Measurements from ENCODE around the gene GJB1.
"Not testable (repeated sequence)": the region's sequence is repeated elsewhere in the genome, so short reads cannot be mapped to it uniquely, and the experiment has no call there.

Gene GJB1

GRCh38 chrX:71222929-71223328 lies at the start of gene GJB1:
Gene GJB1, plus strand, starts transcription at chrX:71223224. Its CDS starts 484 bp downstream, at chrX:71223708.
- DNase-seq: no peak

- DNase-seq: no peak
Measured at GRCh38 chrX:71173440-71173839, 49.6 kb upstream of the GJB1 start.

GRCh38 chrX:71174795-71175194 lies 48.2 kb upstream of the GJB1 start:
- no peak for DNase-seq

DNA sequence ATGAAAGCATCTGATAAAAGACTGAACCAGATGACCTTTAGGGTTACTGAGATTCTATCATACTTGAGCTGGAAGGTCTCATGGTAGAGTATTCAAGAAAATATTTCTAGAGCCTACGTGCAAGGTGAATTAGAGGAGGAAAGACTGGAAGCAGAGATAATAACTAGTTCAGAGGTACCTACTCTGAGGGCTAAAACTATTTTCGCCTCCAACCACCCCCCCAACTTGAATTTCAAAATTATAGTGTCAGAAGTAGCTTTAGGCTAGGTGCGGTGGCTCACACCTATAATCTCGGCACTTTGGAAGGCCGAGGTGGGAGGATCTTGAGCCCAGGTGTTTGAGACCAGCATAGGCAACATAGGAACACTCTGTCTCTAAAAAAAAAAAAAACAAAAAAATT lies 47.5 kb upstream of the GJB1 start:
- no peak for DNase-seq

- no peak for DNase-seq
Measured at GRCh38 chrX:71177327-71177726, 45.7 kb upstream of the GJB1 start.

DNA sequence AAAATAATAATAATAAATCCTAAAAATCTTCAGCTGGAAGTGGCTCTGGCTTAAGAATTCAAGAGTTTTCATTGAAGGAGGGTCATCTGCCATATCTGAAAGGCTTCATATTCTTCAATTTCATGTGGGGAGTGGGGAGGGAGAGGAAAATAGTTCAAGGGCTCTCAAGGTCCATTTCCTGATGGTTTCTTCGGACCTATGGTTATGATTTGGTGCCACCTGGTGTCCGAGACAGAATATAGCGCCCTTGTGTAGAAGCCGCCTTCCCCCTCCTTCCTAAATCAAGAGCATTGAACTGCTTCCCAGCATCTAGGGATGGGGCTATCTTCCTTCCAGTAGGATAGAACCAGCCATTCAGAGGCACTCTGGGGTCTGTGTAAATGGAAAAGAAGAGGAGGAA lies 44.1 kb upstream of the GJB1 start:
- DNase-seq: peak; percentile 57 to 77

DNA sequence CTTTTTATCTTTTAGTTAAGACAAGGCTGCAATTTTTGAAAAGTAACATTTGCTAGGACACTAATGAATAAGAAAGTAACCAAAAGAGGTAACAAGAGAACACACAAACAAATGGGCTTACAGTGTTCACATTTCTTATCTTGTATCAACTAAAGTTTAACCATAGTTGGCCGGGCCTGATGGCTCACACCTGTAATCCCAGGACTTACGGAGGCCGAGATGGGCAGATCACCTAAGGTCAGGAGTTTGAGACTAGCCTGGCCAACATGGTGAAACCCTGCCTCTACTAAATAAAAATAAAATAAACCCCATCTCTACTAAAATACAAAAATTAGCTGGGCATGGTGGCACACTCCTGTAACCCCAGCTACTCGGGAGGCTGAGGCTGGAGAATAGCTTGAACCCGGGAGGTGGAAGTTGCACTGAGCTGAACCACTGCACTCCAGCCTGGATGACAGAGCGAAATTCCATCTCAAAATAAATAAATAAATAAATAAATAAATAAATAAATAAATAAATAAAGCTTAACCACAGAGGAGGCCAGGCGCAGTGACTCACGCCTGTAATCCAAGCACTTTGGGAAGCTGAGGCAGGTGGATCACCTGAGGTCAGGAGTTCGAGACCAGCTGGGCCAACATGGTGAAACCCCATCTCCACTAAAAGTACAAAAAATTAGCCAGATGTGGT lies 42.3 kb upstream of the GJB1 start:
- not testable (repeated sequence) for DNase-seq

DNA sequence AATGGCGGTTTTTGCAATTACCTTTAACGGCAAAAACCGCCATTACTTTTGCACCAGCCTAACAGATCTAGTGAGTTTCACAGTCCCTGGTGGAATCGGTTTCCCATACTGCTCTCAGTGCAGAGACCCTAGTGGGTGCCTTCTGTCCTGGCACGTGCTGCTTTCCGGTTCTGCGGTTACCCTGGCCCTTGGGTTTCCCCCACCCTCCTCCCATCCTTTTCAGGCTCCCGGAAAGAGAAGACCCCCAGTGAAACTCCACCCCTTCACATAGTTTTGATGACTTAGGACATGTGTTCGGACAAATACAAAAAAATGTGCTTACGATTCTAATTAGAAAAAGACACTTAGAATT lies 41.5 kb upstream of the GJB1 start:
- DNase-seq: no peak

DNA sequence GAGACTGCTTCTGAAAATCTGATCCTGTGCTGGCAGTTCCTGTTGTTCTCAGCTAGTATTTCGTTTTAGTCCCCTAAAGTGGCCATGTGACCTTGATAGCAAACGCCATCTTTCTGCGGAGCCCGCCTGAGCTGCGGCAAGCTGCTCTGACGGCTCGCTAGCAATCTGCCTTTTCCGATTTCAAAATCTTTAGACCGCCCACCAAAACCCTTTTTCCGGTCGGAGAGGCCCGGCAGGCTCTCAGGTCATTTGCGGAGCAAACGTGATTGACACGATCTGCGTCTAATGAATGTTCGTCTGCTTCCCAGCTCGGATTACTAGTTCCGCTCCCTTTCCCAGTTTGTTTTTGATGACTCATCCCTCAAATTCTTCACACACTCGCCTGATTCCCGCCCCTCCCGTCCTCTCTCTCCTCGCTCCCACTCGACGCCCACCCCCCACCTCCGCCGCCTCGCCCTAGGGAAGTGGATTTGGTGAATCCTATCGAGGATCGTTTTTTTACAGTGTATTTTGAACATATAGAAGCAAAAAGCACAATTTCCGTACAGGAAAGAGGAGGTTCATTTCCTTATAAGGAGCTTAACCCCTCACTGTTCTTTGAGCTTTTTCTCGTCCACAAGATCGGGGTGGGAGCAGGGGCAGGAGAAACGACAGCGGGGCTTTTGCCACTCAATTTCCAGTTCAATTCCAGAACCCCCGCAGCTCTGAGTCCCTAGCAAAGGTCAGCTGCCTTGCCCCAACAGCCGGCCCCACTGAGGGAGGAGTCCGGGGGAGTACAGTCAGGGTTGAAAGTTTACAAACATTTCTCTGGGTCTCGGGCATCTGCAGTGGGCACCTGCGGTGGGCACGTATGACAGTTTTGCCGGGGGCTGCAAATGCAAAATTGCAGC lies 40.9 kb upstream of the GJB1 start:
- peak; percentile 93 to 98 for DNase-seq

DNA sequence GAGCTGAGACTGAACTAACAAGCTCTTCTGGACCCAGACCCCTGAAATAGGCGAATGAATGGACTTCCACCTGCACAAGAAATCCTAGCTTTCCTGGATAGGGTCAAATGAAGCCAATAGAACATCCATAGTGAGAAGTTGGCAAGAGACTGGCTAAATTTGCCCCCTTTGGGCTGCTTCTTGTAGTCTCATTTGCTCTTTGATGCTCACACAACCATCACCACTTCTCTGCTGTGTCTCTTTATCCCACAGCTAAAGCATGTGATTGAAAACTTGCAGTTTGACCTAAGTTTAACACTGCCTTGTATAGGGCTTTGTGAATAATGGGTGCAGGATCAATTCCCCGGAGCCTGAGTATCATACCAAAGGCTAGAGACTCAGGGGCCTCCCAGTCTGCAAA lies 40.2 kb upstream of the GJB1 start:
- no peak for DNase-seq

DNA sequence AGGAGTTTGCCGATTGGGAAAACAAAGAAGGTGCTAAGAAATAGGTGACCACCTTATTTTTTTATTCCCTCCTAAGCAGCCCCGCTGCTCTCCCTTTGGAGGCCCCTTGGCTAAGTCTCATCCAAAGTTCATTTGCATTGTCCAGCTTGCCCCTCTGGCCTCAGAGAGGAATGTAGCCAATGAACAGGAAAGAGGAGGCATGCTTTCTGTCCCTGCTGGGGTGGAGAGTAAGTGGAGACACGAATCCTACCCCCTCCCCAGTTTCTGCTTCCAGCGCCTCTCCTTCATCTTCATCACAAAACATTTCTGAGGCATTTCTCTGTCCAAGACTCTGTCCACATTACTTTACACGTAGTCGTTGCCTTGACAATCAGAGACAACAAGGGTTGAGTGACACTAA lies 39.7 kb upstream of the GJB1 start:
- no peak for DNase-seq

DNA sequence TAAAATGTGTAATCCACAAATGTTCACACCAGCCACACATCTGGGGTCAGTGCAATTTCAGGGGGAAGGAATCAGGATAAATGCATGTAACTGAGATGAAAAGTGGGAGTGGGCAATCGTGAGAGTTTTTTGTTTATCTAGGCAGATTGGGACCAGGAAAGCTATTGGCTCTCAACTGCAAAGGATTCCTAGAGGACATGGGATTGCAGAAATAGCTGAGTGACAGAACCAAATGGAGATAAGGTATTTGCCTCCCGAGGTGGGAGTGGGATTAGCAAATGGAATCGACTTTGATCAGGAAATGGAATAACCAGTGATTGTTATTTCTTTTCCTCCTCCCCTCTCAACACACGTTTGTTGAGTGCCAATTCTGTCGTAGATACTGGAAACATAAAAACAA lies 38.9 kb upstream of the GJB1 start:
- no peak for DNase-seq

GRCh38 chrX:71184803-71185495 lies 38.1 kb upstream of the GJB1 start:
- peak in 1 of 2 experiments; percentile 65 for DNase-seq

- no peak for DNase-seq
Measured at GRCh38 chrX:71191248-71191647, 31.8 kb upstream of the GJB1 start.

GRCh38 chrX:71195964-71196649 lies 26.9 kb upstream of the GJB1 start:
- no peak for DNase-seq

DNA sequence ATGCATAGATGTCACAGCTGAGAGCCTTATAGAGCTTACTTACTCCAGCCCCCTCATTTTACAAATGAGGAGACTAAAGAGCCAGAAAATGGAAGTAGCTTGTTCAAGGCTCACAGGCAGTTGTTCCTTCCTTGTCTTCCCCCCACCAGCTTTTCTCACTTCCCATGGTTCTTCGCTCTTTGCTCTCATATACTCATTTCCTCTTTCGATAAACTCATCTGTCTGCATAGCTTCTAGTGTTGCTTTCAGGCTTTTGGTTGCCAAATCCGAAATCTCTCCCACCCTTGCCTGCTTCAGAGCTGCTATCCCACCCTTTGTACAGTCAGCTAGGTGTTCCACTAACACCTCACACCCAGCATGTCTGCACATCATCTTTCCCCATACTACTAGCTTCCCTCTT lies 25.0 kb upstream of the GJB1 start:
- no peak for DNase-seq

DNA sequence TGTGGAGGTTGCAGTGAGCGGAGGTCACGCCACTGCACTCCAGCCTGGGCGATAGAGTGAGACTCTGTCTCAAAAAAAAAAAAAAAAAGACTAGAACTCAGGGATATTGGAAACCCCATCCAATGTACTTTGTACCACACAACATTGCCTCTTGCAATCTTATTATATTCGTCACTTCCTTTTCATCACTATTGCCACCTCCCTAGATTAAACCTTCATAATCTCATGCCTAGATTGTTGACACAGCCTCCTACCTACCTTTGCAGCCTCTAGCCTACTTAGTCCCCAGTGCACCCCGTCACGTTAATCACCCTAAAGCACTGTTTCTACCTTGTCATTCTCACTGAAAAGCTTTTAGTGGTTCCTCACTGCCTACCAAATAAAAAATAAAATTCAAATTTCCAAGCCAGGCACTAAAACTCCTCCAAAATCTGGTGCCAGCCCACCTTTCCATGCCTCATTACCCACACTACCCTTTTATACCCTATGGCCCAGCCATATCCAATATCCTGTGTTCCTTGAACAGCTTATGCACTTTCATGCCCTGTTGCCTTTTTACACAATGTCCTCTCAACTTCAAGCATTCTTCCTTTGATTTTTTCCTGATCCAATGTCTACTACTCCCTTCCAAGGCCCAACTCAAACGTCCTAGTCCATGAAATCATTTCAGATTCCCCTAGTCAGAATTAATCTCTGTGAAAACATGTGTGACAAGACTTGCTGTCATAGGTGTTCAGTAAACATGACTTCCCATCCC lies 23.6 kb upstream of the GJB1 start:
- DNase-seq: no peak

DNA sequence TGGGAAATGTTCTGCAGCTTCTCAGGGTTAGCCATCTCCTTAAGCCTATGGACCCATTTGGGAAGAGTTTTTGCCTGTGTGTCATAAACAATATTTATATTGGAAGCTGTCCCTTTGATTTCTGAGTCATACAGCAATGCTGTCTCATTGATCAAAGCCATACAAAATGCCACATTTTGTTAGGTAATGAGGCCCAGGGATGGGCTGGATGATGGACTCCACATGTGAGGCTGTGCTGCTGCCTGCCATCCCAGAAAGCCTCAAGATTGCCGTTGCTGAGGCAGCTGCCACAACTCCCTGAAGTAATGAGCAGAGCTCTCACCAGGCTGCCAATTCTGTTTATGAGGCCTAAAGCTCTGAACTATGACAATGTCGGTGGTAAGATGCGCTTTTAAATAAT lies 12.2 kb upstream of the GJB1 start:
- DNase-seq: no peak

GRCh38 chrX:71212536-71212935 lies 10.5 kb upstream of the GJB1 start:
- DNase-seq: no peak

GRCh38 chrX:71214152-71214551 lies 8.9 kb upstream of the GJB1 start:
- no peak for DNase-seq

GRCh38 chrX:71214604-71215337 lies 8.3 kb upstream of the GJB1 start:
- DNase-seq: peak; percentile 44 to 70

Data from NCI-H2081 (cell line).